Lower leg skin (tissue), 3 donors: ENCODE data around the gene MYO1A.
"Not testable (repeated sequence)": the region's sequence is repeated elsewhere in the genome, so short reads cannot be mapped to it uniquely, and the experiment has no call there.

Source experiments
- CTCF ChIP-seq, 3 donors: fragments of 450-650 bp; IDR thresholded peaks; one replicate each; pipeline ENCODE4 v1.5.1; 2016; ENCODE audit warnings: antibody characterized with exemption in 3 of 3, mild to moderate bottlenecking in 3 of 3, moderate library complexity in 2 of 3
- POLR2A ChIP-seq, 2 donors: fragments of 450-650 bp; IDR thresholded peaks; one replicate each; pipeline ENCODE4 v1.6.1; 2016 to 2017; ENCODE audit warnings: antibody characterized with exemption in 2 of 2, mild to moderate bottlenecking in 1 of 2, moderate library complexity in 1 of 2

GRCh38 chr12:57073566-57074450, 23.9 kb upstream of the MYO1A start:
- not testable (repeated sequence) for TF ChIP-seq CTCF, POLR2A (IDR thresholded peaks at IDR 0.05)
